Lower leg skin (tissue), 3 donors: ENCODE measurements around the gene CFAP410.

Source experiments
- POLR2A ChIP-seq, 2 donors: fragments of 450-650 bp; IDR thresholded peaks; one replicate each; pipeline ENCODE4 v1.6.1; 2016 to 2017; ENCODE audit warnings: antibody characterized with exemption in 2 of 2, mild to moderate bottlenecking in 1 of 2, moderate library complexity in 1 of 2
- TF ChIP-seq, protein P1 (sequence below), 3 donors: fragments of 450-650 bp; IDR thresholded peaks; one replicate each; pipeline ENCODE4 v1.5.1; 2016; ENCODE audit warnings: antibody characterized with exemption in 3 of 3, mild to moderate bottlenecking in 3 of 3, moderate library complexity in 2 of 3

DNA sequence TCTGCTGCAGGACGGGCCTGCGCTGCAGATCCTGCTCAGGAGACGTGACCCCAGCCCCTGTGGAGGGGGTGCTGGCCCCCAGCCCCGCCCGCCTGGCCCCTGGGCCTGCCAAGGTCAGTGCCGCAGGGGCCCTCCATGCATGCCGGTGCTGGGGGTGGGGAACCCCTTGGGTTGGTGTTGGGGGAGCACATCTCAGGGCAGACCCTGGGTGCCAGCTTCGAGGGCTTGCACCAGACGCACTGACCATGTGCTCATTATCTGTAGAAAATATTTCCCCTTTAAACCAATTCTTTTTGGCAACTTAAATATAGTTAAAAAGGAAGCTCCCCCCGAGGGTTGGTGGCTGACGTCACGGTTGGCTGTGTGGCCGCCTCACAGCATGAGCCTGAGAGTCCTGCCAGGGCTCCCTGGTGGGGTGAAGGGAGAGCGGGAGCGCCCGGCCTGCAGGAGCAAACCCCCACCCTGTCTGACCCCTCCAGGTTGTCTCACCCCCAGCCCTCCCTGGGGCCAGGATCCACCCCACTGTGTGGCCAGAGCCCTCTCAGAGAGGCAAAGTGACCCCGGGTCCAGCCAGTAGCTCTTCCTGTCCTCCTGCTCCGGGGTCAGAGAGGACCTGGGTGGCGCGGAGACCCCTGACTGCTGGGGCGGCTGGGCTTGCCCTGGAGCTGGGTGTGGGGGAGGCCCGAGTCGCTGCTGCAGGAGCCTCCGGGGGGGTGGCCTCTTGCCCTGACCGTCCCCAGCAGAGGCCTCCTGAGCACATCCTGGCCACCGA lies 44.6 kb downstream of the CFAP410 start:
- TF ChIP-seq, protein P1, sequence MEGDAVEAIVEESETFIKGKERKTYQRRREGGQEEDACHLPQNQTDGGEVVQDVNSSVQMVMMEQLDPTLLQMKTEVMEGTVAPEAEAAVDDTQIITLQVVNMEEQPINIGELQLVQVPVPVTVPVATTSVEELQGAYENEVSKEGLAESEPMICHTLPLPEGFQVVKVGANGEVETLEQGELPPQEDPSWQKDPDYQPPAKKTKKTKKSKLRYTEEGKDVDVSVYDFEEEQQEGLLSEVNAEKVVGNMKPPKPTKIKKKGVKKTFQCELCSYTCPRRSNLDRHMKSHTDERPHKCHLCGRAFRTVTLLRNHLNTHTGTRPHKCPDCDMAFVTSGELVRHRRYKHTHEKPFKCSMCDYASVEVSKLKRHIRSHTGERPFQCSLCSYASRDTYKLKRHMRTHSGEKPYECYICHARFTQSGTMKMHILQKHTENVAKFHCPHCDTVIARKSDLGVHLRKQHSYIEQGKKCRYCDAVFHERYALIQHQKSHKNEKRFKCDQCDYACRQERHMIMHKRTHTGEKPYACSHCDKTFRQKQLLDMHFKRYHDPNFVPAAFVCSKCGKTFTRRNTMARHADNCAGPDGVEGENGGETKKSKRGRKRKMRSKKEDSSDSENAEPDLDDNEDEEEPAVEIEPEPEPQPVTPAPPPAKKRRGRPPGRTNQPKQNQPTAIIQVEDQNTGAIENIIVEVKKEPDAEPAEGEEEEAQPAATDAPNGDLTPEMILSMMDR (IDR thresholded peaks at IDR 0.05), result no peak
- no peak for TF ChIP-seq POLR2A (IDR thresholded peaks at IDR 0.05)
